Dorsolateral prefrontal cortex (tissue), 118 donors: ENCODE measurements around the gene F11R. TPM values are rescaled to one million over a fixed set of nuclear protein-coding genes. Genes with fewer than 3 reads are reported as not detected.

ENCODE experiments used
- total RNA-seq, 120 experiments: library from RNA; stranded (reverse); gene quantifications; one replicate each; pipeline versions ENCODE4 v1.2.3 to v1.2.4, GENCODE V29; 2022

The F11R gene
- total RNA-seq, 120 experiments from 2014 or later, result 3.7 to 25.4 (median 8.9) TPM

Other genes starting within 250 kb of the F11R start
- 1 to 10 TPM in 3 of 120 experiments, under 1 TPM in 8, not detected in 109; 0.24 to 1.1 (median 0.48) TPM for gene LY9, start 225.0 kb downstream of the F11R start, total RNA-seq
- 1 to 10 TPM in 5 of 120 experiments, under 1 TPM in 77, not detected in 38; 0.17 to 1.3 (median 0.45) TPM for gene CD244, start 158.3 kb downstream of the F11R start, total RNA-seq
- gene ITLN1, start 136.0 kb downstream of the F11R start, total RNA-seq, result under 1 TPM in 1 of 120 experiments, not detected in 119; 0.59 TPM
- gene ITLN2, start 66.3 kb downstream of the F11R start, total RNA-seq, result not detected
- 10 to 100 TPM in 115 of 120 experiments, 1 to 10 TPM in 5; 5.0 to 39.7 (median 19.9) TPM for gene TSTD1, start 17.8 kb upstream of the F11R start, total RNA-seq
- gene USF1, start 24.8 kb upstream of the F11R start, total RNA-seq, result 10 to 100 TPM; 46.0 to 87.0 (median 63.2) TPM
- 10 to 100 TPM in 1 of 120 experiments, 1 to 10 TPM in 116, under 1 TPM in 3; 0.67 to 13.9 (median 3.2) TPM for gene ARHGAP30, start 48.7 kb upstream of the F11R start, total RNA-seq
- 1 to 10 TPM in 1 of 120 experiments, under 1 TPM in 3, not detected in 116; 0.14 to 1.1 (median 0.23) TPM for gene NECTIN4, start 68.4 kb upstream of the F11R start, total RNA-seq
- 10 to 100 TPM; 15.1 to 54.9 (median 36.9) TPM for gene KLHDC9, start 77.2 kb upstream of the F11R start, total RNA-seq
- gene PFDN2, start 96.9 kb upstream of the F11R start, total RNA-seq, result 100 to 1,000 TPM in 3 of 120 experiments, 10 to 100 TPM in 117; 50.1 to 108 (median 72.3) TPM
- 10 to 100 TPM; 28.2 to 55.3 (median 40.7) TPM for gene NIT1, start 97.0 kb upstream of the F11R start, total RNA-seq
- 10 to 100 TPM; 23.9 to 40.2 (median 30.5) TPM for gene DEDD, start 111.5 kb upstream of the F11R start, total RNA-seq
- gene UFC1, start 132.8 kb upstream of the F11R start, total RNA-seq, result 100 to 1,000 TPM in 2 of 120 experiments, 10 to 100 TPM in 118; 55.5 to 108 (median 76.8) TPM
- gene USP21, start 138.3 kb upstream of the F11R start, total RNA-seq, result 10 to 100 TPM; 24.5 to 66.1 (median 40.0) TPM
- gene PPOX, start 145.3 kb upstream of the F11R start, total RNA-seq, result 10 to 100 TPM; 18.7 to 52.5 (median 36.8) TPM
- gene B4GALT3, start 156.4 kb upstream of the F11R start, total RNA-seq, result 10 to 100 TPM; 17.8 to 52.2 (median 29.1) TPM
- gene ADAMTS4, start 177.9 kb upstream of the F11R start, total RNA-seq, result 100 to 1,000 TPM in 8 of 120 experiments, 10 to 100 TPM in 98, 1 to 10 TPM in 14; 2.9 to 153 (median 35.3) TPM
- 100 to 1,000 TPM in 116 of 120 experiments, 10 to 100 TPM in 4; 77.0 to 176 (median 131) TPM for gene NDUFS2, start 181.2 kb upstream of the F11R start, total RNA-seq
- gene FCER1G, start 194.1 kb upstream of the F11R start, total RNA-seq, result 10 to 100 TPM in 76 of 120 experiments, 1 to 10 TPM in 44; 1.7 to 86.4 (median 12.9) TPM
- gene APOA2, start 202.5 kb upstream of the F11R start, total RNA-seq, result not detected
- 10 to 100 TPM; 20.2 to 44.3 (median 32.3) TPM for gene TOMM40L, start 204.9 kb upstream of the F11R start, total RNA-seq
- 1 to 10 TPM in 1 of 120 experiments, under 1 TPM in 7, not detected in 112; 0.27 to 1.7 (median 0.59) TPM for gene NR1I3, start 217.1 kb upstream of the F11R start, total RNA-seq
- 10 to 100 TPM in 119 of 120 experiments, 1 to 10 TPM in 1; 6.1 to 57.2 (median 31.0) TPM for gene PCP4L1, start 237.6 kb upstream of the F11R start, total RNA-seq